KBM-7 (cell line): ENCODE results near the gene FARP2.

Experiments
- DNase-seq: peaks from one replicate; pipeline ENCODE4 v3.0.0-alpha.2; 2015
- in situ Hi-C: fragments of 300-500 bp; cut with MboI; formaldehyde crosslinking; loops from 2 replicates; pipeline ENCODE4 v1.14.3; 2020; ENCODE audit warnings: low sequenced_read_pairs, low pct_unique_long_range_greater_than_20kb, mixed read lengths

The FARP2 gene

GRCh38 chr2:241469746-241470145, 113.7 kb downstream of the FARP2 start:
- no peak for DNase-seq
- in situ Hi-C loops: no loop called here

DNA sequence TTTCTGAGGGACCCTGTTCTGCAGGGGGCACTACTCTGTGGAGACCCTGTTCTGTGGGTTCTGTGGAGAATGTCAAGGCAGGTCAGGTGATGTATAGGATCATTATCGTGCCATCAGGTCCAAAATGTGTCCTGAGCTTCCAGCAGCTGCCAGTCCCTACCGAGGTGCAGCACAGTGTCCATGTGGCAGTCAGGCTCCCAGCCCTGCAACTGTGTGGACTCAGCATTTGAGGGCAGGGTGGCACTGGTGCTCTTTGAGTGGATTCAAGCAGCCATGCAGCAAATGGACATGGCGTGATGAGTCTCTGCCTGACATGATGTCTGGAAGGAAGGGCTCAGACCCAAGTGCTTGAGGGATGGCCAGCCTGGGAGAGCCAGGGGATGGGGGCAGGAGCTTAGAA, 117.3 kb downstream of the FARP2 start:
- DNase-seq: no peak
- in situ Hi-C loops: no loop called here

- DNase-seq: no peak
- in situ Hi-C loops: no loop called here
These were observed 119.2 kb downstream of the FARP2 start for GRCh38 chr2:241475267-241475666.

DNA sequence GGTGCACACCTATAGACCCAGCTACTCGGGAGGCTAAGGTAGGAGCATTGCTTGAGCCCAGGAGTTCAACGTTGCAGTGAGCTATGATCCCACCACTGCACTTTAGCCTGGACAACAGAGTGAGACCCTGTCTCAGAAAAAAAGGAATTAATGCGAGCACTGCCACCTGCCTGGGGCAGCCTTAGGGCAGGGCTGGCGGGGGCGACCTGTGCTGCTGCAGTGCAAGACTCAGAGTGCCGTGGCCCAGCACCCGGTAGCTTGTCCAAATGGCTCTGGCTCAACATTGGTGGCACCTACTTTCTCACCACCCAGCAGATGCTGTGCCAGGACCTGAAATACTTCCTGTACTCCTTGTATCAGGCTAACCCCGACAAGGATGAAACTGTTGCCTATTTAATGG, 122.1 kb downstream of the FARP2 start:
- in situ Hi-C loops: no loop called here
- no peak for DNase-seq

DNA sequence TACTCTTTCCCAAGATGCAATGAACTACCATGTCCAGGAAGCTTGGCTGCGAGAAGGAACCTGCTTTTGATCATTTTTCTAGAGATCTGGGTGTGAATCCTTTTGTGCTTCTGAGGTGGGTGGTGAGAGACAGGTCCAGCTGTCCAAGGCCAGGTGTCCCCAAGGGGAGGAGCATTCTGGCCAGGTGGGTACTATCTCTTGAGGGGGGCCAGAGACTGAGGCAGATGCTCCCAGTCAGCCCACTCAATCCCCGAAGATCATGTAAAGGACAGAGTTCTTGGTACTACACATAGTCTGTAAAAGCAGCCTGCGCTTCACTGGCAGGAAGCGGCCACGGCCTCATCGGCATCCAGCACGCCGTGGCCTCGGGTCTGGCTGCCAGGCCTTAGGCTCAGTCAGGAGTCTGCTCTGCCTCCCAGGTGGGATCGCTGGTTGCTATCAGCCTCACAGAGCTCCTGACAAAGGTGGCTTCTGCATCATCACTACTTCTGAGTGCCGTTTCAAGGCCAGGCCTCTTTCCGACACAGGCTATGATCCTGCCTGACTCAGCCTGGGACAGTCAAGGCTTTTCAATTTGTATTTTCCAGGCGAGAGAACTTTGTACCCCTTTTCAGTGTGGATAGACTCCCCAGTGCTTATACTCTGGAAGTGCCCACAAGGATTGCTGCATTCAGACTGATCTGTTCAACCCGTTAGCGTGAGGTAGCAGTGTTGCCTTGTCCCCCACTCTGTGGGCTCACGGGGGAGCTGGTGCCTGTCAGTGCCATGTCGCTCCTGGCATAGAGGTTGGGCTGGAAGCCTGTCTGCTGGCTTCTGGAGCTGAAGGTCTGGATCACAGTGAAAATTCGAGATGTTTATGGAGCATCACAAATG, 123.2 kb downstream of the FARP2 start:
- in situ Hi-C loops: no loop called here

DNA sequence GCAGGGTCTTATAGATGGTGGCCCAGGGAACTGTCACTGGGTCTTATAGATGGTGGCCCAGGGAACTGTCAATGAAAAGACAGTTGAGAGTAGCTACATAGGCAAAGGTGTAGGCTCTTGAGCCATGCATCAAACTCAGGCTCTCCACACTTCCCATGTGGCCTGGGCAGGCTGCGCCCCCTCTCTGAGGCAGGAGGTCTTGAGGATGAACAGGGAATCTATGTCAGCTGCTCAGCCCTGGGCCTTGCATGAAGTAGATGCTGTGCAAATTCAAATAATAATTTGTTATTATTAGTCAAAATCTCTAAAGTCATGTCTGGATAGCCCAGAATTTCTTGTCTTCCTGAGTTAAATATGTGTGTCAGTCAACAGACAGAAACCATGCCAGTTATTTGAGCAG, 125.6 kb downstream of the FARP2 start:
- no peak for DNase-seq
- in situ Hi-C loops: no loop called here

More for the DNA sequence above, 123.2 kb downstream of the FARP2 start:
- no peak for DNase-seq

DNA sequence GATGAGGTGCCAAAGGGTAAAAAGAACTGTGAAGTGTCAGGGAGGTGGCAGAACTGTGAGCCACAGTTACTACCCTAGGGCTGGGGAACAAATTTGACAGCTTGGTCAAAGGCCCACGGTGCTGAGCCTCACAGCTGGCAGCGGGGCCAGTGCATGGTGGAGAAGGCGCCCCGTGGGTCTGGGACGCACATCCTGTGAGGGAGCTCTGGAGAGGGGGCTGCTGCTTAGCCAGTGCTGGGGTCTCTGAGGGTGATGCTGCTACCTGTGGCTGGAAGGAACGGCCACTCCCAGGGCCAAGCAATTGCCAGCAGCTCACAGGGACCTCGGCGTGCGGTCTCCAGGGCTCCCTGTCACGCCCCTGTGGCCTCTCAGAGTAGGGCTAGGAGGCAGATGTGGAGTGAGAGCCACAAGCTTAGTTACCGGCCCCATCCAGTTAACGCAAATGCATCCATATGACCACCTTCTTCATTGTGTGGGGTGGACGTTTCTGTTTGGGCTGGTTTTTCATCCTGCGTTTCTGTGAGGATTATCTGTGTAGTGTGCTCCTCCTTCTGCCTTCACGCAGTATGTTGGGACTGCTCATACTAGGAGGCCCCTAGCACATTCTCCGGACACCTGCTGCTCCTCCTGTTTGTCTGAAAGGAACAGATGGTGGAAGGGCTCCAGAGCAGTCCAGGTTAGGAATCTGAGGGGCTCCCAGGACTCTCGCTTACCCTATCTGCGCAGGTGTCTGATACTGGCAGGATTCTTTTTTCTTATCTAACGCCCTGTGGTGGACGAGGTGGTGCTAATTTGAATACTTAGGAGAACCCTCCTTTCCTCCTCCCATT, 126.3 kb downstream of the FARP2 start:
- in situ Hi-C loops: no loop called here
- DNase-seq: no peak

GRCh38 chr2:241483305-241483704, 127.2 kb downstream of the FARP2 start:
- no peak for DNase-seq
- in situ Hi-C loops: no loop called here

DNA sequence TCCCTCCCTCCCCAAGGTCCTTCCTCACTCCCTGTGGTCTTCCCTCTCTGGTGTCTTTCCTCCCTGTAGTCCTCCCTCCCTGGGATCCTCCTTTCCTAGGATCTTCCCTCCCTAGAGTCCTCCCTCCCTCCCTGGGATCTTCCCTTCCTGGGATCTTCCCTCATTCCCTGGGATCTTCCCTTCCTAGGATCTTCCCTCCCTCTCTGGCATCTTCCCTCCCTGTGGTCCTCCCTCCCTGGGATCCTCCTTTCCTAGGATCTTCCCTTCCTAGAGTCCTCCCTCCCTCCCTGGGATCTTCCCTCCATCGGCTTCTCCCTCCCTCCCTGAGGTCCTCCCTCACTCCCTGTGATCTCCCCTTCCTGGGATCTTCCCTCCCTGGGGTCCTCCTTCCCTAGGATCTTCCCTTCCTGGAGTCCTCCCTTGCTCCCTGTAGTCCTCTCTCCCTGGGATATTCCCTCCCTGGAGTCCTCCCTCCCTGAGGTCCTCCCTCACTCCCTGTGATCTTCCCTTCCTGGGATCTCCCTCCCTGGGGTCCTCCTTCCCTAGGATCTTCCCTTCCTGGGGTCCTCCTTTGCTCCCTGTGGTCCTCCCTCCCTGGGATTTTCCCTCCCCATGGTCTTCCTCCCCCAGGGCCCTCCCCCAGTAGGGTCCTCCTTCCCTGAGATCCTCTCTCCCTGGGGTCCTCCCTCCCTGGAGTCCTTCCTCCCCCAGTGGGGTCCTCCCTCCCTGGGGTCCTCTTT, 129.3 kb downstream of the FARP2 start:
- no peak for DNase-seq
- in situ Hi-C loops: no loop called here

- in situ Hi-C loops: no loop called here
- no peak for DNase-seq
These were observed 133.0 kb downstream of the FARP2 start for GRCh38 chr2:241489088-241489487.

- DNase-seq: no peak
- in situ Hi-C loops: no loop called here
These were observed 133.9 kb downstream of the FARP2 start for GRCh38 chr2:241489733-241490680.

- in situ Hi-C loops: no loop called here
- no peak for DNase-seq
These were observed 134.9 kb downstream of the FARP2 start for GRCh38 chr2:241490825-241491506.

DNA sequence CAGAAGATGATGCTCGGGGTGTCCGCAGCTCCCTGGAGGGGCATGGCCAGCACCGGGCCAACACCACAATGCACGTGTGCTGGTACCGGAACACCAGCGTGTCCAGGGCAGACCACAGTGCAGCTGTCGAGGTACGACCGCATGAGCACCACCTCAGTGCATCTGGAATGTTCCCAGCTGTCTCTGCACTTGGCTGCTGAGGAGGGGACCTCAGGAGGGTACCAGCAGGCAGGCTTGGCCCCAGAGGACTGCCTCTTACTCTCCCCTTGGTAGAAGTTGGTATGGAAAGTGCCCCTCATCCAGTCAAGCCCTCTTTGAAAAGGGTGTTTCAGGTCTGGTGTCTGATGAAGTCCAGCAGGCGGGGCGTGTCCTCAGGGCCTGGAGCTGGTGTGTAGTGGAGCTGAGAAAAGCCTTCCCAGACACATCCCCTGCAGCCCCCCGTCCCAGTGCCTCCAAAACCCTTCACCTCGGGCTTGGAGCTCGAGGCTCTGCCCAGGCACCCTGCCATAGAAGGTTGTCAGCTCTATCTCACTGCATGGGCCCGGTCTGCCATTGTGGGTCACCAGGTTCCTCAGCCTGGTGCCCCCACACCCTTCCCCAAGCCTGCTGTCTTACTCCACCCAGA, 135.6 kb downstream of the FARP2 start:
- in situ Hi-C loops: no loop called here
- no peak for DNase-seq

DNA sequence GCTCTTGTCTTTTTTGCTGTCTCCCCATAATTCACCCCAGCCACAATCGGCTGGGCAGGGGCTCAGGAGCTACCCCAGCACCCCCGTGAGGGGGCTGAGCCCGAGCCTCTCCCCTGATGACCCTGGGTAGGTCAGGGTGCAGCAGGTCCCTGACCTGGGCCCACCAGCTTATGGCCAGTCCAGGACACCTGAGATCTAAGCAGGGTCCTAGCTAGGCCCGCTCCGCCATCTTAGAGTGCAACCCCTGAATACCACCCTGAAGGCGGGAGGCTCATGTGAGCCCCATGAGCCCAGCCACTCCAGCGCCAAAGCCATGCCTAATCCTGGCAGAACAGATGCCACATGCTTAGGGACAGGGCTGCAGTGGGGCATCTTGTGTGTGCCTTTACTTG, 136.1 kb downstream of the FARP2 start:
- DNase-seq: no peak
- in situ Hi-C loops: no loop called here

GRCh38 chr2:241493092-241493491, 137.0 kb downstream of the FARP2 start:
- in situ Hi-C loops: no loop called here
- no peak for DNase-seq

- in situ Hi-C loops: no loop called here
- DNase-seq: no peak
These were observed 138.3 kb downstream of the FARP2 start for GRCh38 chr2:241494311-241494908.
